Activated CD8-positive, alpha-beta T cell treated with anti-CD3 and anti-CD28 coated beads for 36 hours (primary cell): ENCODE data around the gene ZNF358. TPM values are rescaled to one million over a fixed set of nuclear protein-coding genes. Genes with fewer than 3 reads are reported as not detected.

ENCODE experiments used
- ATAC-seq: fragments of 200-7000 bp; cut with Tn5 transposase; one replicate; pipeline ENCODE4 v1.10.0; 2021; ENCODE audit warnings: mild to moderate bottlenecking, moderate library complexity
- CTCF ChIA-PET: fragments of 350-600 bp; sonication (Branson Sonifier 250); formaldehyde crosslinking; loops from one replicate; lab custom pipeline; 2021; ENCODE audit warnings: antibody characterized with exemption; lab: Charles Lee
- POLR2A ChIA-PET: fragments of 350-600 bp; sonication (Branson Sonifier 250); formaldehyde crosslinking; loops from one replicate; lab custom pipeline; 2021; ENCODE audit warnings: antibody characterized with exemption; lab: Charles Lee
- DNase-seq: peaks from one replicate; pipeline ENCODE4 v3.0.0-alpha.2; 2020
- H3K27ac Mint-ChIP-seq: one replicate; pipeline ENCODE4 v1.8.0; 2021; ENCODE audit warnings: mild to moderate bottlenecking, mixed read lengths
- H3K27me3 Mint-ChIP-seq: one replicate; pipeline ENCODE4 v1.8.0; 2021; ENCODE audit warnings: mixed read lengths
- H3K36me3 Mint-ChIP-seq: one replicate; pipeline ENCODE4 v1.8.0; 2021; ENCODE audit warnings: low read depth, mixed read lengths
- H3K4me1 Mint-ChIP-seq: one replicate; pipeline ENCODE4 v1.8.0; 2021; ENCODE audit warnings: low read depth, mixed read lengths
- H3K4me3 Mint-ChIP-seq: one replicate; pipeline ENCODE4 v1.8.0; 2021; ENCODE audit warnings: mild to moderate bottlenecking, moderate library complexity, mixed read lengths
- H3K9me3 Mint-ChIP-seq: one replicate; pipeline ENCODE4 v1.8.0; 2021; ENCODE audit warnings: mixed read lengths
- intact Hi-C: fragments of 100-400 bp; cut with micrococcal nuclease; formaldehyde crosslinking; loops from one replicate; pipeline ENCODE4 v1.10.0; 2022
- total RNA-seq, 2 experiments: library from RNA; stranded (reverse); gene quantifications; one replicate each; pipeline ENCODE4 v1.2.3, GENCODE V29; 2021
- TF ChIP-seq, protein P1 (sequence below): fragments of 200-600 bp; IDR thresholded peaks from one replicate; pipeline ENCODE4 v1.8.0; 2022; ENCODE audit warnings: antibody characterized with exemption, mild to moderate bottlenecking

Gene ZNF358
- total RNA-seq, 2 experiments from 2014 or later = 4.8 to 6.5 TPM

GRCh38 chr19:7504684-7505083 is 11.2 kb upstream of the ZNF358 start:
- peaks cover 11% of the 10 kb centered on the region for H3K4me1 Mint-ChIP-seq
- no peaks in the 10 kb centered on the region for H3K36me3 Mint-ChIP-seq
- no peak overlapping the region for H3K27ac Mint-ChIP-seq
- ATAC-seq (no peak), DNase-seq (no peak)
- POLR2A ChIA-PET = interaction anchor here (0.7 to 1.6 kb wide), 3 partner anchors 12 to 151 kb away, joined by 3 to 6 read pairs (median 4); partner anchors contain the start of gene MCOLN1
- intact Hi-C loops = no loop called here
- no peaks in the 10 kb centered on the region for H3K9me3 Mint-ChIP-seq
- CTCF ChIA-PET = interaction anchor here (1.0 kb wide), 1 partner anchor 13 kb away, joined by 3 read pairs; no protein-coding TSS in a partner anchor
- no peak overlapping the region for H3K4me3 Mint-ChIP-seq
- H3K27me3 Mint-ChIP-seq = peaks cover 33% of the 10 kb centered on the region
- TF ChIP-seq, protein P1, sequence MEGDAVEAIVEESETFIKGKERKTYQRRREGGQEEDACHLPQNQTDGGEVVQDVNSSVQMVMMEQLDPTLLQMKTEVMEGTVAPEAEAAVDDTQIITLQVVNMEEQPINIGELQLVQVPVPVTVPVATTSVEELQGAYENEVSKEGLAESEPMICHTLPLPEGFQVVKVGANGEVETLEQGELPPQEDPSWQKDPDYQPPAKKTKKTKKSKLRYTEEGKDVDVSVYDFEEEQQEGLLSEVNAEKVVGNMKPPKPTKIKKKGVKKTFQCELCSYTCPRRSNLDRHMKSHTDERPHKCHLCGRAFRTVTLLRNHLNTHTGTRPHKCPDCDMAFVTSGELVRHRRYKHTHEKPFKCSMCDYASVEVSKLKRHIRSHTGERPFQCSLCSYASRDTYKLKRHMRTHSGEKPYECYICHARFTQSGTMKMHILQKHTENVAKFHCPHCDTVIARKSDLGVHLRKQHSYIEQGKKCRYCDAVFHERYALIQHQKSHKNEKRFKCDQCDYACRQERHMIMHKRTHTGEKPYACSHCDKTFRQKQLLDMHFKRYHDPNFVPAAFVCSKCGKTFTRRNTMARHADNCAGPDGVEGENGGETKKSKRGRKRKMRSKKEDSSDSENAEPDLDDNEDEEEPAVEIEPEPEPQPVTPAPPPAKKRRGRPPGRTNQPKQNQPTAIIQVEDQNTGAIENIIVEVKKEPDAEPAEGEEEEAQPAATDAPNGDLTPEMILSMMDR = no peak

DNA sequence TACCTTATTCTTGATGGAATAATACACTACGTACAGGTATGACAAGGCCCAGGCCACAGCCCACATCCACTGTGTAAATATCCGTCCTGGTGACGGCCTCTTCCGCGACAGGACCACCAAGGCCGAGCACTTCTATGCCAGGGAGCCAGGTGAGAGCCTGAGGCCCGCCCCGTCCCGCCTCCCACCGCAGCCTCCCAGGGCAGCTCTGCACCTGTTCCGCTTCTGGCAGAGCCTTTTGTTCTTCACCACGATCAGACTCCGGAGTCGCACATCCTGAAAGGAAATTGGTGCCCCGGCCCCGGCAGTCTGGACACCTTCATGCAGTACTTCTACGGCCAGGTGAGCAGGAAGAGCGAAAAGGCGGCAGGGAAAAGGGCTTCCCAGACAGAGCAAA is 10.6 kb upstream of the ZNF358 start:
- H3K4me1 Mint-ChIP-seq = peaks cover 11% of the 10 kb centered on the region
- H3K36me3 Mint-ChIP-seq = no peaks in the 10 kb centered on the region
- no peak overlapping the region for H3K27ac Mint-ChIP-seq
- H3K9me3 Mint-ChIP-seq = no peaks in the 10 kb centered on the region
- ChIA-PET CTCF (no interaction called here), POLR2A (interaction anchor here (0.7 to 1.6 kb wide), 4 partner anchors 11 to 156 kb away, joined by 3 to 6 read pairs (median 4); partner anchors contain the start of genes ARHGEF18 and MCOLN1)
- no peak overlapping the region for H3K4me3 Mint-ChIP-seq
- no peak for ATAC-seq
- TF ChIP-seq, protein P1 = no peak
- no peak for DNase-seq
- intact Hi-C loops = no loop called here
- peaks cover 29% of the 10 kb centered on the region for H3K27me3 Mint-ChIP-seq

- peaks cover 11% of the 10 kb centered on the region for H3K4me1 Mint-ChIP-seq
- CTCF ChIA-PET = interaction anchor here (0.7 to 1.3 kb wide), 2 partner anchors 9 to 175 kb away, joined by 3 read pairs; partner anchors contain the start of gene TRAPPC5
These were observed 10.1 kb upstream of the ZNF358 start for GRCh38 chr19:7505682-7506384.

DNA sequence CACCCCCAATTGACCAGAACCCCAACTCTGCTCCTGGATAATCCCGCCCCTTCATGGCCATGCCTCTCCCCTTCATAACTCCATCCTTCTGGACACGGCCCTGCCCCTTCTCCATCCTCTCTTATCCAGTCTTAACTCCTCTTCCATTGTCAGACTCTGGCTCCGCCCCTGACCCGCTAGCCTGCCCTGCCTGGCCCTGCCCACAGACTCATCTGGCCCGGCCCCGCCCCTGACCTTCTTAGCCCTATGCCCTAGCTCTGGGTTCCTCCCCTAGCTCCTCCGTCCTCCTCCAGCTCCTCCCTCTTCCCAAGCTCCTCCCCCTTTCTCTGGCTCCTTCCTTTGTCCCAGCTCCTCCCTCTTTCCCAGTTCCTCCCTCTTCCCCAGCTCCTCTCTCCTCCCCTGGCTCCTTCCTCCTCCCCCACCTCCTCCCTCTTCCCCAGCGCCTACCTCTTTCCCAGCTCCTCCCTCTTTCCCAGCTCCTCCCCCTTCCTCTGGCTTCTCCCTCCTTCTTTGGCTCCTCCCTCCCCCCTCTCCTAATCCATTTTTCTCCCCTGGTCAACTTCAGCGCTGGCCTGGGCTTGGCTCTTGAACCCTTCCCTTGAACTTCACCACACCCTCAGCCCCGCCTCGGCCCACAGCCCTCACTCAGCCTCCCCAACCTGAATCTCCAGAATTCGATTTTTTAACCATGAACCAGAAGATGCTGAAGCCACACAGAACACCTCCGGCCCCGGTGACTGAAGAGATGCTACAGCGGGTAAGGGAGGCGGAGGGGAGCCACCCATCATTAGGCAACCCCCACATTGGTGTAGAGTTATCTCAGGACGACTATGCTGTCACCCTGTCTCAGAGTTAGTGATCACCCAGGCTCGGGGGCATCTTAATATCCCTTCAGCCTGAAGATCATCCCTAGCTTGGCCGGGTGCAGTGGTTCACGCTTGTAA is 9.2 kb upstream of the ZNF358 start:
- H3K27me3 Mint-ChIP-seq = peaks cover 25% of the 10 kb centered on the region
- peak; percentile 90 for ATAC-seq
- peaks cover 11% of the 10 kb centered on the region for H3K4me1 Mint-ChIP-seq
- peak; percentile 79 for DNase-seq
- CTCF ChIA-PET = interaction anchor here (0.7 to 1.3 kb wide), 2 partner anchors 9 to 174 kb away, joined by 3 read pairs; partner anchors contain the start of gene TRAPPC5
- TF ChIP-seq, protein P1 = no peak
- H3K9me3 Mint-ChIP-seq = no peaks in the 10 kb centered on the region
- H3K4me3 Mint-ChIP-seq = no peak overlapping the region
- no peaks in the 10 kb centered on the region for H3K36me3 Mint-ChIP-seq
- intact Hi-C loops = no loop called here
- H3K27ac Mint-ChIP-seq = no peak overlapping the region
- POLR2A ChIA-PET = interaction anchor here (0.5 to 1.2 kb wide), 5 partner anchors 11 to 158 kb away, joined by 3 read pairs; partner anchors contain the start of genes ARHGEF18 and MCOLN1

More at GRCh38 chr19:7505682-7506384, 10.1 kb upstream of the ZNF358 start:
- DNase-seq (peak; percentile 46), ATAC-seq (peak; percentile 67)
- no peaks in the 10 kb centered on the region for H3K9me3 Mint-ChIP-seq
- peaks cover 27% of the 10 kb centered on the region for H3K27me3 Mint-ChIP-seq
- TF ChIP-seq, protein P1 = no peak
- H3K36me3 Mint-ChIP-seq = no peaks in the 10 kb centered on the region
- intact Hi-C loops = no loop called here
- no peak overlapping the region for H3K27ac Mint-ChIP-seq
- POLR2A ChIA-PET = interaction anchor here (0.9 to 1.6 kb wide), 5 partner anchors 10 to 157 kb away, joined by 3 to 6 read pairs (median 3); partner anchors contain the start of genes ARHGEF18 and MCOLN1
- H3K4me3 Mint-ChIP-seq = no peak overlapping the region
